H4 (cell line): Measurements from ENCODE around the gene RPS19BP1. TPM values are rescaled to one million over a fixed set of nuclear protein-coding genes. Genes with fewer than 3 reads are reported as not detected.

Source experiments
- DNase-seq: peaks from one replicate; pipeline ENCODE4 v3.0.0-alpha.2; 2015; ENCODE audit warnings: low spot score
- total RNA-seq: library from RNA; depleted of rRNA; stranded (reverse); fragments of >200 nt; shearing (Covaris generic); gene quantifications from 2 replicates; pipeline ENCODE4 v1.2.3, GENCODE V29; 2014; rRNA removed

Gene RPS19BP1, protein sequence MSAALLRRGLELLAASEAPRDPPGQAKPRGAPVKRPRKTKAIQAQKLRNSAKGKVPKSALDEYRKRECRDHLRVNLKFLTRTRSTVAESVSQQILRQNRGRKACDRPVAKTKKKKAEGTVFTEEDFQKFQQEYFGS
- total RNA-seq = 92.5 and 123 TPM in 2 replicates

DNA sequence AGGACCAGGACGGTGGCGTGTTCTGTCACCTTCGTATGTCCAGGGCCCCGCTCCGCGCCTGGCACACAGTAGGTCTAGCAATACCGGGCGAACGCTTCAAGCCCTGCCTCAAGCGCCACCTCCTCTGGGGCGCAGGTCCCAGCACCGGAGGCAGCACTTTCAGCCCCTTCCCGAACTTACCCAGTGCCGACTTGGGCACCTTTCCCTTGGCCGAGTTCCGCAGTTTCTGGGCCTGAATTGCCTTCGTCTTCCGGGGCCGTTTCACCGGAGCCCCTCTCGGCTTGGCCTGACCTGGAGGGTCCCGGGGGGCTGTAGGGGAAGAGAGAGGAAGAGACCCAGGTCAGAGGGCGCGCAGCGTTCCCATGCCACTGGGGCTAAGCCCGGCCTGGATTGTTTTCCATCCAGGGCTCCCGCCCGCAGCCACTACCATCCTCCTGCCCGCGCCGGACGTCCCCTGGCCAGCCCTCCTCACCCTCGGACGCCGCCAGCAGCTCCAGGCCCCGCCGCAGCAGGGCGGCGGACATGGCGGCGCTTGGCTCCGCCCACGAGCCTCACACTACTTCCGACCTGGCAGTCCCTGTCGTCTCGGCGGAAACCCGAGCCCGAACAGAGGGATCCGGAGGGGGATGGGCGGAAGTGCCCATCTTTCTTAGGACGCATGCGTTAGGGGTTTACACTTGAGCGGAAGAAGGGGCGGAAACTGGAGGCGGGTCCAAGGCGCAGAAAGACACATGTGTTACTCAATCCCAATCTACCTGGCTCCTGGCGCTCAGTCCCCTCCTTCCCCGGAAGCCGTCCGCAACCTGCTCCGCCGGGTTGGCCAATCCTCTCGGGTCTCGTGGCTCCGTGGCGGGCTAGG is at the start of gene RPS19BP1:
RPS19BP1 (minus strand) TSS at position 534 of the 859 bp plus-strand sequence; CDS start at position 524, 10 bp downstream.
- DNase-seq = peak; percentile 100

DNA sequence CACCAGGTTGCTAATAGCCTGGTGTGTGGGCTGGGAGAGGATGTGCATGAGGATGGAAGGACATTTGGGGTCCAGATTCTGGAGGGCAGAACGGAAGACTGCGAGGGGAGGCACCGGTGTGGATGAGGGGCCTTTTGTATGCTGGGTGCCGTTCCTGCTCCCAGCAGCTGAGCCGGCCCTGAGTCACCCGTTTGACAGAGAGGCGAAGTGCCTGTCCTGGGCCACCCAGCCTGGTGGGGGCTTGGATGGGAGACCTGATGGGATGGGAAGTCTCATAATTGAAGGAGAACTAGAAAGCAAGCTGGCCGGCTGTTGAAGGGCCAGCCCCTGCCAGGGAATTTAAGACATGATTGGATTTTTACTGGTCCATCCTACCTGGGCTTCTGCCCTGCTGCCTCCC is 48.8 kb upstream of the RPS19BP1 start:
- no peak for DNase-seq

GRCh38 chr22:39580795-39581194 is 48.2 kb upstream of the RPS19BP1 start:
- no peak for DNase-seq

DNA sequence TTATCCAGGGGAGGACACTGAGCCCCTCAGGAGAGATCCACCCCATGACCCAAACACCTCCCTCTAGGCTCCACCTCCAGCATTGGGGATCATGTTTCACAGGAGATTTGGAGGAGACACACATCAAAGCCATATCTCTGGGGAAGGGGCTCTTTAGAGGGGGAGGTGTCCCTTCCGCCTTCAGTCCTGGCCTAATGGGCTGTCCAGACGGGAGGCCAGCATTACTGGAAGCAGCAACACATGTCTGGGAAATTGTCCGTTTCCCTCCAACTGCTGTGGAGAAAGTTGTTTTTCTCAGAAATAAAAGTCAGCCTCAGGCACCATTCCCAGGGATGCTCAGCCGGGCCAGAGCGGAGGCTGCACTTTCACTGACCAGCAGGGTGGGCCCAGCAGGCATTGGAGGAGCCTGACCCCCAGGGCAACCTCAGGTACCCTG is 47.5 kb upstream of the RPS19BP1 start:
- DNase-seq = no peak

DNA sequence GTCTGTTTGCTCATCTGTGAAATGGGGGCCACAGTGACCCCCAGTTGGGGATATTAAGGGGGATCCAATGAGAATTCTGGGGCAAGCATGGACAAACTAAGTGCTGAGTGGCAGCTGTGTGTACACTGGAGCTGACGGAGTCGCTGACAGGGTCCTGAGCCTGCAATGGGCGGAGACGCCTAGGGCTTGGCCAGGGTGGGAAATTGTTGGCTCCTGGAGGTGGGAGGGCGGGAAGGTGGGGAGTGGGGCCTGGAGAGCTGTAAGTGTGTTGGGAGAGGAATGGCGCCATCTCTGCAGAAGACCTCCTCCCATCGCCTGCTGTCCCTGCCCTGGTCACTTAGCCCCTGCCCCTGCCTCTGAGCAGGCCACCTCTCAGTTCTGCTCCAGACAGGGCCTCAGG is 45.4 kb upstream of the RPS19BP1 start:
- no peak for DNase-seq

DNA sequence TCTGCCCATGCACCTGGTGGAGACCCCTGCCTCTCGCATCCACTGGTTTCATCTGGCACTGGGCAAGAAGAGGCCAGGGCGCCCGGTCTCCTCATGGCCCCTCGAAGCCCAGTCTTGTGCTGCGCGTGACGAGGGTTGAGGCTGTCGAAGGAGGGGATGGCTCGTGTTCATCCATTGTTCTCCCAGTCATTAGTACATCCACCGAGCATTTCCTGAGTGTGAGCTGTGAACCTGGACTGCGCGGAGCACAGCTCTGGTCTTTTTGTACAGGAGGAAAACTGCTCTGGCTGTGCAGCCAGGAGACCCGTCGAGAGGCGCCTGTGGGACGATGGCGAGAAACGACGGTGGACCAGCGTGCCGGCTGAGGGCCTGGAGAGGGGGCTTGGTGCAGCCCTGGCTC is 44.8 kb upstream of the RPS19BP1 start:
- DNase-seq = no peak

- no peak for DNase-seq
These were observed 43.5 kb upstream of the RPS19BP1 start for GRCh38 chr22:39576027-39576426.

- DNase-seq = no peak
These were observed 42.9 kb upstream of the RPS19BP1 start for GRCh38 chr22:39575552-39575825.

DNA sequence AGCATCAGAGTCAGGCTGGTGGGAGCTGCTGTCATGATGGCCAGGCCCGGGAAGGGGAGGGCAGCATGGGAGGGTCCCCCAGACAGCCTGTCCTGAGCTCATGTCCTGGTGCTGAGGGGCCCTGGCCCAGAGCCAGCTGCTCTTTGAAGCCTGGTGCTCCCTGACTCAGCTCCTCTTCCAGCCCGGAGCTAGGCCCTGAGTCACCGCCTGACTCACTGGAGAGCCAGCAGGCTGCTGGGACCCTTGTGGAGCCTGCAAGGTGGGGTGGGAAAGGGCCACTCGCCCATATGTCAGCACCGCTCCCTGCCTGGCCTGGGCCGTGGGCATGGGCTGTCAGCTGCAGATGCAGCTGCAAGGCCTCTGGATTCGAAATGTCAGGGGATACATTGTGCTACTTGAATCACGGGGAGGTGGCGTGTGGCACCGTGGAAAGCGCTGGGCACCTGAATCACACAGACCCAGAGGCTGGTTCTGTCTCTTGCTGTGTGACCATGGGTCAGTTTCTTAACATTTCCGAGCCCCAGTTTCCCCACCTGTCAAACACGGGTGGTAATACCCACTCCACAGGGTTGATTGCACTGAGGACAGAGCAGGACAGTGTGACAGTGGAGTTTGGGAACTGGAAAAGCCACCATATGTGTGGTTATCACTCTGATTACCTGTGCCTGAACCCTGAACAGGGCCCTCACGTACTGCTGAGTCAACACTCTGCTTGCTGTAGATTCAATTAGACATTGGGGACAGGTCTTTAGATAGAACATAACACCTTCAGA is 42.4 kb upstream of the RPS19BP1 start:
- DNase-seq = peak; percentile 55

- no peak for DNase-seq
These were observed 39.0 kb upstream of the RPS19BP1 start for GRCh38 chr22:39571538-39571937.

DNA sequence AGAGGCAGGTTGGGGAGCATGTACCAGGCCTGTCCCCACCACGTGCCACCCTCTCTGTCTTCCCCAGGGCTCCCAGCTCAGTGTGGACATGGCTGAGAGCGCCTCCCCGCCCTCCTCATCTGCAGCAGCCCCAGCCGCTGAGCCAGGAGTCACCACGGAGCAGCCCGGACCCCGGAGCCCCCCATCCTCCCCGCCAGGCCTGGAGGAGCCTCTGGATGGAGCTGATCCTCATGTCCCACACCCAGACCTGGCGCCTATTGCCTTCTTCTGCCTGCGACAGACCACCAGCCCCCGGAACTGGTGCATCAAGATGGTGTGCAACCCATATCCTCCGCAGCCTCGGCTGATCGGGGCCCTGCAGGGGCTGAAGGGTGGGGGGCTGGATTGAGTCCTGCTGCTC is 38.1 kb upstream of the RPS19BP1 start, which contains the start of gene CACNA1I:
CACNA1I (plus strand) TSS at position 89 of the 400 bp plus-strand sequence; CDS start at position 89, 0 bp downstream.
- DNase-seq = no peak

DNA sequence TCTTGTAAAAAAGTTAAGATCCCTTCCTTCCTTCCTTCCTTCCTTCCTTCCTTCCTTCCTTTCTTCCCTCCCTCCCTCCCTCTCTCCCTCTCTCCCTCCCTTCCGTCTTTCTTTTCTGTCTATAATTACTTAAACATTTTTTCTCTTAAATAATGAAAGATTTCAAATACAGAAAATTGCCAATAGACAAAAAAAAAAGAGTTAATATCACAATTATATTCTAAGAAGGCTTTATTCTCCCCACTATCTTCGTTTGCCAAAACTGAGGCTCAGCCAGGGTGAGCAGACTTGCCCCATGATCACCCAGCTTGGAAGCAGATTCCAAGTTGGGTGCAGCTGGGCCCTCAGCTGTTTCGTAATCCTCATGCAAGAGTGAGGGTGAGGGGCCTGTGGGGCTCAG is 37.7 kb upstream of the RPS19BP1 start:
- no peak for DNase-seq

DNA sequence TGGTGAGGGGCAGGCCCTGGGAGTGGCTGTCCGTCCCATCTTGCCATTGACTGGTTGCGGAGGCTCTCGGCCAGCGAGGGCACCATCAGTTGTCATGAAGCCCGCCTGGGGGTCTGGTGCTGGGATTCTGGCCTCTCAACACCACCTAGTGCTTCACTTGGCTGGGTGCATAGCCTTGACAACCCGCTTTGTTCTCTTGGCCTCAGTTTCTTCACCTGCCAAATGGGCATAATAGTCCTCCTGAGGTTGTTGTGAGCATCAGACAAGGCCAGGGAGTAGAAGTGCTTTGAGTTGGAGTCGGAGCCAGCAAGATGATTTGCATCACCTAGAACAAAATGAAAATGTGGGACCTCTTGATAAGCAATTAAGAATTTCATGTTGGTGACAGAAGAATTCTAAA is 36.5 kb upstream of the RPS19BP1 start:
- DNase-seq = no peak

GRCh38 chr22:39568278-39568981 is 35.9 kb upstream of the RPS19BP1 start:
- DNase-seq = no peak

DNA sequence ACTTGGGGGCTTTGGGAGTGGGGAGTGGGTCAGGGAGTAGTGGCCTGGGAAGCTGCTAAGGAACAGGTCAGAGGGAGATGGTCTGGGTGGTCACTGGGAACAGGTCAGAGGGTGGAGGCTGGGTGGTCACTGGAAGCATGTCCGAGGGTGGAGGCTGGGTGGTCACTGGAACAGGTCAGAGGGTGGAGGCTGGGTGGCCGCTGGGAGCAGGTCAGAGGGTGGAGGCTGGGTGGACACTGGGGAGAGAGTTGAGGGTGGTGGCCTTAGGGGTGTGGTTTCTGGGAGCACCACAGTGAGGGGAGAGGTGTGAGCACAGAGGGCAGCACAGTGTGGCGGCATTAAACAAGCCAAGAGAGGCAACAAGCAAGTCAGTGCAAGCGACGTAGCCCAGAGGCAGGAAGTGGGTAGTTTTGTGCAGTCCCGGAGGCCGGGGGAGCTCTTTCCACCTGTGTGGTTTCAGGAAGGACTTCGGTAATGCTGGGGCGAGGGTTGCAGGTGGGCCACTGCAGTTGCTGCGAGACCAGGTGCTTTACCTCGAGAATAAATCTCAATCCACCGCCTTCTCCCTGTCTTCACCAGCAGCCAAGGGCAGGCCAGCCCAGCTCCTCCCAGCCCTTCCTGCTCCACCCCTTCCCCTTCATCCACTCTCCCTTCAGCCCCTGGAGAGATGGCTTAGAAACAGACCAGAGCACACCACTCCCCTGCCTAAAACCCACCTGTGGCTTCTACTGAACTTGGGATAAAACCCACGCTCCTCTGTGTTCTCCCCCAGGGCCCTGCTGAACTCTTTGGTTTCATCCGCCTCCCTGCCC is 34.8 kb upstream of the RPS19BP1 start:
- no peak for DNase-seq

GRCh38 chr22:39565414-39565944 is 32.9 kb upstream of the RPS19BP1 start:
- DNase-seq = no peak

DNA sequence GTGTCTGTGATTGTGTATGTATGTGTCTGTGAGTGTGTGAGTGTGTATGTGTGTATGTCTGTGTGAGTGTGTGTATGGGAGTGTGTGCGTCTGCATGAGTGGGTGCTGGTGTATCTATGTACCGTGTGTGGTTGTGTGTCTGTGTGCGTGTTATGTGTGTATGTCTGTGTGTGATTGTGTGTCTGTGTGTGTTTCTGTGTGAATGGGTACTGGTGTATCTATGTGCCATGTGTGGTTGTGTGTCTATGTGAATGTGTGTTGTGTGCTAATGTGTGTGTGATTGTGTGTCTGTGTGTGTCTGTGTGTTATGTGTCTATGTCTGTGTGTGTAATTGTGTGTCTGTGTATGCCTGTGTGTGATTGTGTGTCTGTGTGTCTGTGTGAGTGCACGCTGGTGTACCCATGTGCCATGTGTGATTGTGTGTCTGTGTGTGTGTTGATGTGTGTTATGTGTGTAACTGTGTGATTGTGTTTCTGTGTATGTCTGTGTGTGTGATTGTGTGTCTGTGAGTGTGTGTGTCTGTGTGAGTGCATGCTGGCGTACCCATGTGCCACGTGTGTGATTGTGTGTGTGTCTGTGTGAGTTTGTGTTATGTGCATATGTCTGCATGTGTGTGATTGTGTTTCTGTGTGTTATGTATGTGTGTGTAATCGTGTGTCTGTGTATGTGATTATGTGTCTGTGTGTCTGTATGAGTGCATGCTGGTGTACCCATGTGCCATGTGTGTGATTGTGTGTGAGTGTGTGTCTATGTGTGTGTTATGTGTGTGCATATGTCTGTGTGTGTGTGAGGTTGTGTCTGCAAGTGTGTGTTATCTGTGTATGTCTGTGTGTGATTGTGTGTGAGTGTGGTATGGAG is 31.3 kb upstream of the RPS19BP1 start:
- DNase-seq = no peak

DNA sequence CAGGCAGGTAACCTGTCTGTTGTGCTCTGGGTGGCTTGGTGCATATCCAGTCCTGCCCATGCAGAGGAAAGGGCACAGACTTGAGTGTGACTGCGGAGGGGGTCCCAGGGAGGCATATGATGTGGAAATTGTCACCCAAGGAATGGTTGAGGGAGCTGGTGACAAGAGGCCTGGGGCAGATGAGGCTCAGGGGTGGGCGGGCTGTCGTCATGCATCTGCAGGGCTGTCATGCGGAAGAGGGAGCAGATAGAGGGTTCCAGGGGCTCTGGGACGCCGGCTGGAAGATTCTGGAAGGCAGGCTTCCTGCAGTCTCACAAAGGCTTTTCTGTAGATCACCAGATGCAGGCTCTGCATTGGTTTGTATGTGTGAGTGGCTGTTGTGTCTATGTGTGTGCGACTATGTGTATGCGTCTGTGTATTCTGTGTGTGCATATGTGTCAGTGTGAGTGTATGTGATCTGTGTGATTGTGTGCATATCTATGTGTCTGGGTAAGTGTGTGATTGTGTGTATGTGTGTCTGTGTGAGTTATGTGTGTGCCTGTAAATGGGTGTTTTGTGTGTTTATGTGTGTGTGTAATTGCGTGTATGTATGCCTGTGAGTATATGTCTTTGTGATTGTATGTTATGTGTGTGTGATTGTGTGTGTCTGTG is 30.4 kb upstream of the RPS19BP1 start:
- DNase-seq = no peak

DNA sequence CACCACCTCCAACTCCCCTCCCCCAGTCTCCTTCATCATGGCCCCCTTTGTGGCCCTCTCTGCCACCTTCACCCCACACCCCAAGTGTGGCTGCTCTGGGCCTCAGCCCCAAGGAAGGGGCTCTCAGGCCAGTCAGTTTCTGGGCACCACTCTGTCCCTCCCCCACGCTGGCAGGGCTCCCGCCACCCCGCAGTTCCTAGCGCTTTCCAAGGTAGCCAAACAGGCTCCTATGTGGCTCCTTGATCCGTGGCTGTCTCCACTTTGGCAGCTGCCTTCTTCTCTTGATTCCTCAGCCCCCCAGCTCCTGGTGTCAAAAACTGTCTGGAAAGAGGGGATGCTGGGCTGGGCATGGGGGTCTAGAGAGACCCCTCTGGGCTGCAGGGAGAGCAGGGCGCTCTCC is 27.6 kb upstream of the RPS19BP1 start:
- no peak for DNase-seq
